HG03196 (cell line): Measurements from ENCODE around the gene SPTBN1.

Experiments
- ATAC-seq: cut with Tn5 transposase; IDR thresholded peaks from one replicate; pipeline ENCODE4 v1.9.1; 2021; ENCODE audit not compliant: unreplicated experiment

Gene SPTBN1

DNA sequence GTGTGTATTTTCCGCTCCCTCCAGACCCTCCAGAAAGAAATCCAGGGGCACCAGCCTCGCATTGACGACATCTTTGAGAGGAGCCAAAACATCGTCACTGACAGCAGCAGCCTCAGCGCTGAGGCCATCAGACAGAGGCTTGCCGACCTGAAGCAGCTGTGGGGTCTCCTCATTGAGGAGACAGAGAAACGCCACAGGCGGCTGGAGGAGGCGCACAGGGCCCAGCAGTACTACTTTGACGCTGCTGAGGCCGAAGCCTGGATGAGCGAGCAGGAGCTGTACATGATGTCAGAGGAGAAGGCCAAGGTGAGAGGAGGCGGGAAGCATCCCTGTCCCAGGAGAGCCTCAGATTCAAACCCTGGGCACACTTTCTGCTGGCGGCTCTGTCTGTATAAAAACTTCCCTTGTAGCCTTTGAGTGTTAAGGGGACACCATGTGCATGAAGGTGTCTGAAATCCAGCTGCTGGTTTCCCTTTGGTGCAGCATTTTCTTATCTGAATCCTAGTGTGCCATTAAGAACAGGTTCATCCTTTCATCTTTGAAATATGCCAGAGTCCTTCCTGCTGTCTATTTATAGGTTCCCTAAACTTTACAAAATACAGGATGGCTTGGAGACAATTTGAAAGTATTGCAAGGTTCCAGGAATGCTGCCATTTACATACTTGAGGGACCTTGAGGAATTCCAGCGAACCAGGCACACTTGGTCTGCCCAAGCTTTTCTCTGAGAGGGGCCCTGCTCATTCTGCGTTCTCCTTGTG is 190.2 kb downstream of the SPTBN1 start:
- no peak for ATAC-seq

DNA sequence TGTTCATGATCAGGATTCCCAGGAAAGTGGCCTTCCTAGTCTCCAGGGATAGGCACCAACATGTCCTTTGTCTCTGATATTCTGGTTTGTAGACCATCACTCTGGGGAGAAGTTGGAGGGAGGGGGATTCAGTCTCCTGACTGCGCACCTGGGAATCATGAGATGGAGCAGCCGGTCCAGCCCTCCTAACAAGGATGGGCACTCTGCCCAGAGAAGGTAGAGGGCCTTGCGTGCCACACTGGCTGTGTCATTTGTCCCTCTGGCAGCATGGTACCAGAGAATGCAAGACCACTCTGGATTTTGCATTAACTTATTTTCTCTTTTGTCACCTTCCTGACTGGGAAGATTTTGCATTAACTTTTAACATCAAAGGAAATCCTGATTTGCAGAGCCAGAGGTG is 192.1 kb downstream of the SPTBN1 start:
- no peak for ATAC-seq

DNA sequence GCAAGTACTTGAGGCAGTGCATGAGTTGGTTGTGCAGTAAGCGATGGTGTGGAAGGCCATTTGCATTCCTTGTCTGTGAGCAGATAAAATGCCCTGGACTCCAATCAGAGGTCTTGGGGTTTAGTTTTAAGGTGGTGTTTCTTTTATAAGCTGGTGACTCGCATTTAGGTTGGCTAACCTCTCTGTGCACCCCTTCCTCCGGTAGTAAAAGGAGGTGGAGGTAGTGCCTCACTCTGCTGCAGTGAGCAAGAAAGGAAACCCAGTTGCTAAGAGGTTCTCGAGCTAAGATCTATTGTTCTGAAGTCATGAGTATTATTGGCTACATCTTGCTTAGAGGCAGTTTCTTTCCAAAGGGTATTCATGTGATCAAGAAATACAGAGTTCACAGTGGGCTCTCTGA is 193.1 kb downstream of the SPTBN1 start:
- no peak for ATAC-seq

DNA sequence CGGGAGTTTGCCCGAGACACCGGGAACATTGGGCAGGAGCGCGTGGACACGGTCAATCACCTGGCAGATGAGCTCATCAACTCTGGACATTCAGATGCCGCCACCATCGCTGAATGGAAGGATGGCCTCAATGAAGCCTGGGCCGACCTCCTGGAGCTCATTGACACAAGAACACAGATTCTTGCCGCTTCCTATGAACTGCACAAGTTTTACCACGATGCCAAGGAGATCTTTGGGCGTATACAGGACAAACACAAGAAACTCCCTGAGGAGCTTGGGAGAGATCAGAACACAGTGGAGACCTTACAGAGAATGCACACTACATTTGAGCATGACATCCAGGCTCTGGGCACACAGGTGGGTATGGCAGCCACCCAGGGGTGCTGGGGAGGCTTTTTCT is 193.5 kb downstream of the SPTBN1 start:
- ATAC-seq, result no peak

DNA sequence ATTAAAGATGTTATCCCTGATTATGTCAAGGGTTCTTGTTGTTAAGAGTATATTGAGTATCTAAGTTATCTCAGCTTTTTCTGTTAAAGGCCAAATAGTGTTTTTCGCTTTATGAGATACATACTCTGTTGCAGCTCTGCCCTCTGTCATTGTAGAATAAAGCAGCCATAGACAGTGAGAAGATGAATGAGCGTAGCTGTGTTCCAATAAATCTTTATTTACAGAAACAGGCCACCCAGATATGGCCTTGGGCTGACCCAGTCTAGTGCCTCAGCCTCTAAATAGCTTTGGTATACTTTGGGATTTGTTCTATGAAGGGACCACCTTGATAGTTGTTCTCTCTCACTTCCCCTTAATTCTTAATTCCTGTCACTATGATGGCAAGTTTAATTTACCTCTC is 194.5 kb downstream of the SPTBN1 start:
- no peak for ATAC-seq

DNA sequence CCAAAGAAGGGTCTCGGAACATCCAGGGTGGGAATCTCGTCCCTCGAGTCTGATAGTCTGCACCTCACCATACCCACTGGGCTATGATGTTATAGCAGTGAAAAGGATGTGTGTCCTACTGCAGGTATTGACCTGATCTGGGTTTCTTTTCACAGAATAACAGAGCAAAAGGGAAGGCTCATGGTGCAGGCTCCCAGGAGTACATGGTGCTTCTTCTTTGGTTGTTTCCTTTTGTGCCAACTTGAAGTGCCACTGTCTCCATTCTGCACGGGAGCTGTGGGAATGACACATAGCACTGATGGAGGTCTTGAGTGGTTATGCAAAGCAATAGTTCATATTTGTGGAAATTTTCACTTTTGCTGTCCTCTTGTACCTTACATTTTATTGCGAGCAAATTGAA is 195.2 kb downstream of the SPTBN1 start:
- no peak for ATAC-seq

DNA sequence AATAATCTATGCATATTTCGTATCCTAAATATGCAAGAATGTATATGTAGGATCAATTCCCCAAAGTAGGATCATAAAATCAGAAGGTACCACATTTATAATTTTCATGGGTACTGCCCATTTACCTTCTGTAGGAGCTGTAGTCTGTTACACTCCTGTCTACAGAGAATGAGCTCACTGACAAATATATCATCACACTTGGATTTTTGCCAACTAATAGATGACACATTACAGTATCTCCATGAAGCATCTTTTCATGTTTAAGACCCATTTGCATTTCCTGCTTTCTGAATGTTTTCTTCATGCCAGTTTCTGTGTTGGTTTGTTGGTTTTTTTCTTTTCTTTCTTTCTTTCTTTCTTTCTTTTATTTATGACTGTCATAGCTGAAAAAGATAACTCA is 196.4 kb downstream of the SPTBN1 start:
- ATAC-seq, result peak; percentile 82

DNA sequence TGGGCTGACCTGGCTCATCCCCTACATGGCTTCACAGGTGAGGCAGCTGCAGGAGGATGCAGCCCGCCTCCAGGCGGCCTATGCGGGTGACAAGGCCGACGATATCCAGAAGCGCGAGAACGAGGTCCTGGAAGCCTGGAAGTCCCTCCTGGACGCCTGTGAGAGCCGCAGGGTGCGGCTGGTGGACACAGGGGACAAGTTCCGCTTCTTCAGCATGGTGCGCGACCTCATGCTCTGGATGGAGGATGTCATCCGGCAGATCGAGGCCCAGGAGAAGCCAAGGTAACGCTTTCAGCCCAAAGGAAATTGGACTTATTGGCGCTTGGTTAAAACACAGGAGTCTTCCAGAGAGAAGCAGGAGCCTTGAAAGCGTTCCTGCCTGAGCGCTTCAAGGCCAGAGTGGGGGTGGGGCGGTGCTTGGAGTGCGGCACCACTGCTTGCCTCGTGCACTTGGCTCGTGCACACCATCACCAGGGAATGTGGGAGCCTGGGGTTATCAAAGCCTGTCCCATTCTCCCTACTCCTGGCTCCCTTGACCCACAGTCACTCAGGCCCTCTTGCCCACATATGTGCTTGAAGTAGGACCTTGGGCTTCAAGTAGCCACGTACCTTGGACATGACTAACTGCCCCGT is 197.6 kb downstream of the SPTBN1 start:
- ATAC-seq, result no peak

DNA sequence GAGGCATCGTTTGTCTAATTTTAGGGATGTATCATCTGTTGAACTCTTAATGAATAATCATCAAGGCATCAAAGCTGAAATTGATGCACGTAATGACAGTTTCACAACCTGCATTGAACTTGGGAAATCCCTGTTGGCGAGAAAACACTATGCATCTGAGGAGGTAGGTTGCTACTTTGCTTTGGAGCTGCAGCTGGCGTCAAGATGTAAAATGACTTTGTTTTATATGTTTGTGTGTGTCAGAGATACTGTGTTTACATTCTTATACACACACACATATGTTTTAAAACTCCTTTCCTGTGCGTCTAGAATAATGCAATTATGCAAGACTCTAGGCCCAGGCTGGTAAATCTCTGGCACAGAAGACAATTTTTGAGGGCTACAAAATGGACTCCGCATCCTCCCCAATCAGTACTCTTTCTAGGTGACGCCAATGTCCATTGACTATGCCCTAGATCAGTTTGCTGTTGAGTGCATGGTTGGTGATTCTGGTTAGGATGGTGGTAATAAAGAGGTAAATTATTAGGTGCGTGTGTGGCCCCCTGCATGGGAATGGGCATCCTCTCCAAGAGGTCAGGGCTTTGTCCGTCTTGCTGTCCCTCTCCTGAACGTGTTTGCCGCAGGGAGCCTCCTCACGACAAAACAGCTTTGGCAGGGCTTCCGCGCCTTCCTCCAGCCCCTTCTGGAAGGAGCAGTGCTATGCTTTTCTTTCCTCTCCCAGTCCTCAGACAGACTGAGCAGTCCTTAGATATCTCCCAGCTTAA is 199.1 kb downstream of the SPTBN1 start:
- no peak for ATAC-seq

DNA sequence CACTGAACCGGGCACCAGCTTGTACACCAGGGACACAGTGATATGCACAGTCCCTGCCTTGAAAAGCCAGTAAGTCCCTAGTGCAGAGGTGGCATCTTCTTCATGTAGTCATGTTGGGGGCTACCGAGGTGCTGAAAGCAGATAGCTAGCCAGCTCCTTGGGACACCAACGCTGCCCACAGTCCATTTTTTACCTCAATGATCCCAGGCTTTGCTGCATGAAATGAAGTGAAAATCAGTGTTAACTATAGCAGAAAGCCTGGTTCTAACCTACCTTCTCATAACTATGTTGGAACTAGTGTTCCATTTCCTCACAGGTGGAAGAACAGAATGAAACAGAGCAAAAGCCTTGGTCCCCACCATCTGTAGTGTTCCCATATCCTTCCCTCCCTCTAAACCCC is 200.7 kb downstream of the SPTBN1 start:
- no peak for ATAC-seq

DNA sequence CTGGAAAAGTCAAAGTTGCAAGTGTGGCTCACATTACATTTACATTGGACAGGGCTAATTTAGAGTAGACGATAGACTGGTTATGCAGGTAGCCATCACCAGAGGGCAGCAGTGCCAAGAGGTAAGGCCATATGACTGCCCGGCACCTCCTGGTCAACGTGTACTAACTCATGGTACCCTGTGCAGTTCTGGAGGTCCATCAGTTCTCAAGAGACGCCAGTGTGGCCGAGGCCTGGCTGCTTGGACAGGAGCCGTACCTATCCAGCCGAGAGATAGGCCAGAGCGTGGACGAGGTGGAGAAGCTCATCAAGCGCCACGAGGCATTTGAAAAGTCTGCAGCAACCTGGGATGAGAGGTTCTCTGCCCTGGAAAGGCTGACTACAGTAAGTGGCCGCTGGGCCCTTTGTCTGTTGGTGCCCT is 201.5 kb downstream of the SPTBN1 start:
- ATAC-seq, result no peak

DNA sequence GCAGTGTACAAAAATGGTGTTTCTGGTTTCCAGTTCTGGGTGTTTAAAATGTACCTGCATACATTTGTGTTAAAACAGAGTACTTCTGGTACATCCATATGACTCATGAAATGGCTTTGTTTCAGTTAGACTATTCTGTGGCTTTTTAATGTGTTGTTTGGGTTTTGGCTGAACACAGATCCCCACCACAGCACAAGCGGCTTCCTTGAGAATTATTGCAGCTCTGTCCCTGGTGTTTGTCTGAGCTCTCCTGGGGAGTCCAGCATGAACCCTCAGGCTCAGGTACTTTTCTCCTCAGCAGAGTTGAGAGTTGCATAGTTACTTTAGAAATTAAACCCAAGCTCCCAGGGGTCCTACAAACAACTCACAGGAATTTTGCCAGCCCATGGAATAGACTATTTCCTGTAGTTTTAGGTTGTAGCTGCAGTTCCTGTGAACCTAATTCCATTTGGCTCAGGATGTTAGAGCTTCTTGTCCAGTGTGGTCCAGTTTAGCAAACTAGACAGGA is 202.5 kb downstream of the SPTBN1 start:
- ATAC-seq, result no peak

DNA sequence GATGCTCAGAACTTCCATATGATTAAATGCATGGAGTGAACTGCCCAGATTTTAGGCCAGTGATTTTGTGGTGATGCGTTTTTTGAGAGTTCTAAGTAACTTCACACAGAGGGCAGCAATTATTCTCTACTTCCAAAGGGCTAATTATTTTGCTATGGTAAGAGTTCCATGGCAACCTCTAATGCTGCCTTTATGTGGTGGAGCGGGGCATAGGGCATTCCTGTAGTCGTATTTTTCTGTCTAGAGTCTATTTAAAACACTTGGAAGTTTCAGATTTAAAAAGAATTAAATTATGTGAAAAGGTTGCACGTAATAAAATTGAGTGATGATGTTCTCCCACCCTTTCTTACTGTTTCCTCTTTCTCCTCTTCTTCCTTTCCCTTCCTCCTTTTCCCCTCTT is 203.4 kb downstream of the SPTBN1 start:
- ATAC-seq, result no peak

DNA sequence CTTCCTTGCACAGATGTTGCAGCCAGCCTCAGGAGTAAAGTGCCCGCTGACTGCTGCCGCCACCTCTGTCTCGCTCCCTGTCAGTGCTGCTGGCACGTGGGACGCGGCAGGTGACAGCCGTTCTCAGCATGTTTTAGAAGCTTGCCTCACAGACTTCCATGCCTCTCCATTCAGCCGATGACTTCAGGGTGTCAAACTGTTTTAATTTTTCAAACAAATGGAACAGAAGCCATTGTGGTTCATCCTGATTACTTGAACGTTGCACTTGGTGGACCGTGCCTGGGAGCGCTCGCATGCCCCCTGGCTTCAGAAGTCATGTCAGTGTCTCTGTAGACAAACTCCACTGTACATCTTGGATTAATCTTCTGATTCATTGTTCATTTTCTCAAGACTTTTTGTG is 204.6 kb downstream of the SPTBN1 start:
- ATAC-seq, result no peak

DNA sequence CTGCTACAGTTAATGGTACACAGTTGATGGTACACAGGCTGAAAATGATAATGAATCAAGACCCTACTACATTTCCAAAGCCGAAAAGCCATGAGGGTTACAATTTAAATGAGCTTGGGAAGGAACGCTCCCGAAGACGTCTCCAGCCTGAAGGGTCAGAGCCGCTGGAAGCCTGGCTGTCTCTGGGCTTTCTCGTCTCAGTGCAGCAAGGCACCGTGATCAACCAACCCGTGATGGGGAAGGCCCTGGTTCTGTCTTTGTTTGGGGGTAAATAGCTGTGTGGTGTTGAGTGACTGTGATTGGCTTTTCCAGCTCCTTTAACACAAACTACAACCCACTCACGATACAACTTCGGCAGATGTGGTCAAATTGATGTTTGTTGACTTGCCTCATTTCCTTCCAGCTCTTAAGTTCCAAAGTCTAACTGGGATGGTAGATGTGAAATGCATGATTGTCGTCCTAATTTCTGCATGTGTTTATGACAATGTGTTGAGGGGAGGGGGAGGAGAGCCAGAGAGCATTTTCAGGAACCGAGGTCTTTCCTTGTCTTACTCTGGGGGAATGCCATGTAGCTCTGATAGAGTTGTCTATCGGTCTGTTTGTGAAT is 207.4 kb downstream of the SPTBN1 start:
- no peak for ATAC-seq

DNA sequence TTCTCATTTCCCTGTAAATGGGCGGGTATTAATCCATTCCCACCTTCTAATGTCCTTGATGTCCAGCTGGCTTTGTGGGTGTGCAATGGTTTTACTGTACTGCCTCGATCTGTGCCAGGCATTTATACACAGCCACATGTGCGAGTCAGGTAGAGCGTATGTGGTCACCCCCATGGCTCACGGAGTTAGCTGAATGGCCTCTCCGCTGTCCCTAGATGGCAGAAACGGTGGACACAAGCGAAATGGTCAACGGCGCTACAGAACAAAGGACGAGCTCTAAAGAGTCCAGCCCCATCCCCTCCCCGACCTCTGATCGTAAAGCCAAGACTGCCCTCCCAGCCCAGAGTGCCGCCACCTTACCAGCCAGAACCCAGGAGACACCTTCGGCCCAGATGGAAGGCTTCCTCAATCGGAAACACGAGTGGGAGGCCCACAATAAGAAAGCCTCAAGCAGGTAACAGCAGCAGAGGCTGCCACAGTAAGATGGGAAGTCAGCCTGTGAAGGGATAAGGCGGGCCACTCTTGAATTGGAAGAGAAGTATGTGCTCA is 208.2 kb downstream of the SPTBN1 start:
- no peak for ATAC-seq

DNA sequence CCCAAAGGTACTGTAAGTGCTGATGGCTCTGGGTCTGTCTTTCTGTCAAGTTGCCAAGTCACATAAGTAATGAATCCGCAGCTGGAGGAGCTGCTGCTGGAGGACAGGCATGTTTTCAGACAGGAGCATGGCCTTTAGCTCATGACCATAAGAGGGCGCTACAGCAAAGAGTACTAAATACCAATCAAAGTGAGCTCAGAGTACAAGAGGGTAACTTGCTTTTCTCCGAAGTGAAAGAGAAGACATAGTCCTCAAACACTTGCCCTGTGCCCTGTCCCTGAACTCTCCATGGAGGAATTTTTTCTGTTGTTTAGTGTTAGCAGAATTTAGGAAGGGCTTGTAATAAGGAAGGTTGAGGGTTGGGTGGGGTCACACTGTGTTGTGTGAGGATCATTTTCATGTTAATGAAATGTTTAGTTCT is 209.3 kb downstream of the SPTBN1 start:
- ATAC-seq, result peak; percentile 48

DNA sequence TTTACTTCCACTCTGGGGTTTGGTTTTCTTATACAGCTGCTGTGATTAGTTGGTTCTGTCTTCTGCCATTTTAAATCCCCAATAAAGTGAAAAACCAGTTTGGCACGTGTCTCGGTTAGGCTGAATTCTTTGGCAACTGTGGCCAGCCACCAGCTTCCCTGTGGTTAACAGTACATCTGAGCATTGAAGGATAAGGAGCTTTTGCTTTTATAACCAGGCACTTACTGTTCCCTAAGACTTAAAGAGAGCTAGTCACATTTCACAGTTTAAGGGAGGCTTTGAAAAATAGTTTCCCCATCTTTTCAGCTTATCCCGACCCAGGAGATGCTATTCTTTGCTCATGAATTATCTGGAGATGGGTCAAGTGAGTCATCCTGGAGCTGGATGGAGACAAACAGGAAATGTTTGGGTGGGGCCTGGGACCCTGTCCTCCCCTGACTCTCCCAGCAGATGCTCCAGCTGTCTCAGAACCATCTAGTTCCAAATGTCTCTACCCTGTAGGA is 210.1 kb downstream of the SPTBN1 start:
- ATAC-seq, result no peak

DNA sequence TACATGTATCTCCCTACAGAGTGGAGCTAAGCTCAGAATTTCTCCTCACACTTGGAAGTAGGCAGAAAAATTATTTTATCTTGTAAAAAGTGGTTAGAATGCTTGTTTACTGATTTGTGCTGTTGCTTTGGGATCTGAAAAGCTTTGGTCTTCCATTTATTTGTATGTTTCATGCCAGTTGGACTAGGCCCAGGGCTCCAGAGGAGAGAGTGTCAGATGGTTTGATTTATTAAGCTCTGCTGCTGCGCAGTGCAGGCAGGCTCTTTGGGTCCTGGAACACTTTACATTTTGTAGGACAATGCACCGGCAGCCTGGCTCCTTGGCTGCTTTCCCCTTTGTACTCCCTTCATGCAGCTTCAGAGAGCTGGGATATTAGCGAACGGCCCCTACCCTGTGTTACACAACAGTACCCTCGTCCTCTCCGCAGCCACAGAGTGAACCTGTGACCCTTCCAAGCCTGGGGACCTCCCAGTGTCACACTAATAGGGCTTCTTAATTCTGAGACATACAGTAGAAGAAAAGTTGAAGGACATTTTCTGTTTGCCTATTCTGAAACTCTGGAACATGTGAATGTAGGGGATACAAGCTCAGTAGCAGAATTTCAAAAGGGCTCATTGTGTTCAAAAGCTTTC is 210.6 kb downstream of the SPTBN1 start:
- no peak for ATAC-seq

DNA sequence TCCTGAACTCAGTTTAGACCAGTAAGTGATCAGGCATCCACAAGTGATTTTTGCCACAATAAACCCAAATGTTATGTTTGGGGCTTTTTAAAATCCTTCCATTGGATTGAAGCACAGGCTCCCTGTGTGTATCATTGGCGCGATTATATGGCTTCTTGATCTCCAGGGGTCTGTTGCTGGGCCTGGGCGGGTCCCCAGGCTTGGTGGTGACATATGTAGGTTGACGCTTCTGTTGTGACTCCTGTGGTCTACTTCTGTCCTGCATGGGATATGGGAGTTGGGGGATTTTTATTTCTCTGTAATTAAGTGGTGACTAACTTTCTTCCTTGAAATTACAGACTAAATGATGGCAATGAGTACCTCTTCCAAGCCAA is 211.1 kb downstream of the SPTBN1 start:
- no peak for ATAC-seq
